ENCODE measurements around the gene PIK3IP1.
A peak's percentile ranks its signal among the peaks of the same experiment; 100 is the strongest.
"Not testable (repeated sequence)": the region's sequence is repeated elsewhere in the genome, so short reads cannot be mapped to it uniquely, and the experiment has no call there.

The PIK3IP1 gene

GRCh38 chr22:31244046-31244942 is 48.0 kb downstream of the PIK3IP1 start:
- peak; percentile 81 for DNase-seq (ENCODE audit: low read depth)
- no peak for TF ChIP-seq CTCF (IDR thresholded peaks at IDR 0.05; ENCODE audit: low read length, missing control alignments)
- no peak overlapping the region for H3K4me3 ChIP-seq (replicated peaks; ENCODE audit: low read depth, low read length)

DNA sequence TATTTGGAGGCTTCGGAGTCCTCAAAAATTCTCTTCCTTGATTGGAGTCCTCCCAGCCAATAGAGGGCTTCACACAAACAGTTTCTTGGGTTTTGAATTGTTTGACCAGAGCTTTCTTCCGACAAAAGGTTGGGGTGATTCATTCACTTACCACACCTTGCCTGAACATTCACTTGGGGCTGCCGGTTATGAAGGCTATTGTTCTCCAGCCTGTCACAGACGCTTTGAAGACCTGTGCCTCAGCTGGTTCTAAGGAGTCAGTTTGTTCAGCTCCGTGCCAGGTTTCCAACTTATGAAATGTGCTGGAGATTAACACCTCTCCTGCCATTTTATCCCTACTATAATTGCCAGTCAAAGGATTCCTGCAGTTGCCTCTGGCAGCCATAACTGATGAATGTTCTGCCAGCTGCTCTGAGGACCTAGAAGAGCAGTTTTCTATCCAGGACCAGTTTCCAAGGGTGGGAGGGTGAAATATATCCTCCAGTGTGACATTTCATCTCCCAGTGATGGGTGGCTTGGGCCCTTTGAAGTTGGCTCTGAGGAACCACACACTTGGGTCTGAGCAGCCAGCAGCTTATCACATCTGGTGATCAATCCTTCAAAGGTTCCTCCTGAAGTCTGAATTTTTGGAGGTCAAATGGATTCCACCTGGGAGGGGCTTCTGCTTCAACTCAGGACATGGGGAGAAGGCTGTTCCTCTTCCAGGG is 48.8 kb downstream of the PIK3IP1 start:
- no peak overlapping the region for H3K4me3 ChIP-seq (replicated peaks; ENCODE audit: low read depth, low read length)
- DNase-seq (ENCODE audit: low read depth) = peak; percentile 50
- TF ChIP-seq CTCF (IDR thresholded peaks at IDR 0.05; ENCODE audit: low read length, missing control alignments) = no peak

DNA sequence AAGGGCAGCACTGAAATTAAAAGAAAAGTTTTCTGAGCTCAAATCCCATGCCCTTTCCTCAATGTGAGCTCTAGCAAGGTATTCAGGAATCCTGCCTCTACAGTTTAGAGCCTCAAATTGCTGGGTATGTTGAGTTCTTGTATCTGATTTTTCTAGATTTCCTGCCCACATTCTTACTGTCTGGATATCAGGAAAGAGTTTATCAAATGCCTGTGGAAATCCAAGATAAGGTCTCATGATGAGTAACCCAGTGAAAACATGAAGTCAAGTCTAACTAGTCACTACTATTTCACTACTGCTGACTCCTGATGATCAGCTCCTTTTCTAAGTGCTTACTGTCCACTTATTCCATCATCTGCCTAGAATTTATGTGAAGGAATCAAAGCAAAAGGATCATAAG is 50.4 kb downstream of the PIK3IP1 start:
- H3K4me3 ChIP-seq (replicated peaks; ENCODE audit: low read depth, low read length) = no peak overlapping the region
- TF ChIP-seq CTCF (IDR thresholded peaks at IDR 0.05; ENCODE audit: low read length, missing control alignments) = peak; percentile 47
- peak; percentile 62 for DNase-seq (ENCODE audit: low read depth)

DNA sequence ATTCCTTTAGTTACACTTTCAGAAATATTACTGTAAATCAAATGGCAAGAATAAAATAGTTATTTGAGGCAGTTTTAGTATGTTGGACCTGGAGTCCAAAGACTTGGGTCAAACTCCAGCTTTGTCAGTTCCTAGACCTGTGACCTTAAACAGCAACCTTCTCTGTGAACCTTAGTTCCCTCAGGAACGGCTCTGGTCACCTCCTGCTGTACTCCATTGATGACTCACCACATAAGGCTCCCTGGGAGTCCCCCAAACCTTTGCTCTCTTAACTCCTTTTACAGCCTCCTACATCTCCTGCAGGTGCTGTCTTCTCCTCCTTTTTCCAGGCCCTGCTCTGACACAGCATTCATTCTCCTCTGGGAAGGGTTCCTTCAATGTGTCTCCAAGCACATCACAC is 51.1 kb downstream of the PIK3IP1 start:
- no peak overlapping the region for H3K4me3 ChIP-seq (replicated peaks; ENCODE audit: low read depth, low read length)
- peak; percentile 16 for DNase-seq (ENCODE audit: low read depth)
- TF ChIP-seq CTCF (IDR thresholded peaks at IDR 0.05; ENCODE audit: low read length, missing control alignments) = no peak

DNA sequence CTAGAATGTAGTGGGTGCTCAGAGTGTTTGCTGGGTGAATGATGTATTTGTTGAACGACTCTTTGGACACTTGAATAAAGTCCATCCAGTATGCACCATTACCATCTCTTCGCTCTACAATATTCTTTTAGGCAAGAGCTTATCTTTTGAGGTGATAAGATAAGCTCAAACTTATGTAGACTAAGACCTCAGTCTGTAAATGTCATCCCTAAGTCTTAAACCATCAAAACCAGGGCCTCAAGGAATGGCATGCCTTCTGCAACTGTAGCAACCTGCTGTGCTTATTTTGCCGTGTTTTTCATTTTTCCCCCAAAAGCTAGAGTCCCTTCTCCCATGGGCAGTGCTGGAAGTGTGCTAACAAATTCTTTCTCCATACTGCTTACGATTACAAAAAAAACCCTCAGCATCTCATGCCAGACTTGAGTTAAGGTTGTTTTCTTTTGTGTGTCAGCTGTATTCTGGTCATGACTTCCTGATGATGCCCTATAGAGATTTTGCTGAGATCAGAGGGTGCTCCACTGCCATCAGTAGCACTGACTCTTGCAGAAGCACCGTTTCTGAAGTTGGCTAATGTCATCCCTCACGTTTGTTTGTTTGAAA is 52.4 kb downstream of the PIK3IP1 start:
- peak; percentile 48 for DNase-seq (ENCODE audit: low read depth)
- no peak overlapping the region for H3K4me3 ChIP-seq (replicated peaks; ENCODE audit: low read depth, low read length)
- TF ChIP-seq CTCF (IDR thresholded peaks at IDR 0.05; ENCODE audit: low read length, missing control alignments) = no peak

GRCh38 chr22:31238057-31238456 is 54.2 kb downstream of the PIK3IP1 start:
- TF ChIP-seq CTCF (IDR thresholded peaks at IDR 0.05; ENCODE audit: low read length, missing control alignments) = no peak
- H3K4me3 ChIP-seq (replicated peaks; ENCODE audit: low read depth, low read length) = no peak overlapping the region
- no peak for DNase-seq (ENCODE audit: low read depth)

- DNase-seq (ENCODE audit: low read depth); H3K4me3 ChIP-seq (replicated peaks; ENCODE audit: low read depth, low read length): not testable (repeated sequence)
These were observed 56.2 kb downstream of the PIK3IP1 start for GRCh38 chr22:31236044-31236443.
